Stimulated activated CD8-positive, alpha-beta memory T cell treated with anti-CD3 and anti-CD28 coated beads, Interleukin-15, amount 100 ng/mL, for 1 hour (primary cell): ENCODE measurements around the gene MLPH.

Source experiments
- DNase-seq: peaks from one replicate; pipeline ENCODE4 v3.0.0-alpha.2; 2020; ENCODE audit warnings: low read depth

Gene MLPH, protein sequence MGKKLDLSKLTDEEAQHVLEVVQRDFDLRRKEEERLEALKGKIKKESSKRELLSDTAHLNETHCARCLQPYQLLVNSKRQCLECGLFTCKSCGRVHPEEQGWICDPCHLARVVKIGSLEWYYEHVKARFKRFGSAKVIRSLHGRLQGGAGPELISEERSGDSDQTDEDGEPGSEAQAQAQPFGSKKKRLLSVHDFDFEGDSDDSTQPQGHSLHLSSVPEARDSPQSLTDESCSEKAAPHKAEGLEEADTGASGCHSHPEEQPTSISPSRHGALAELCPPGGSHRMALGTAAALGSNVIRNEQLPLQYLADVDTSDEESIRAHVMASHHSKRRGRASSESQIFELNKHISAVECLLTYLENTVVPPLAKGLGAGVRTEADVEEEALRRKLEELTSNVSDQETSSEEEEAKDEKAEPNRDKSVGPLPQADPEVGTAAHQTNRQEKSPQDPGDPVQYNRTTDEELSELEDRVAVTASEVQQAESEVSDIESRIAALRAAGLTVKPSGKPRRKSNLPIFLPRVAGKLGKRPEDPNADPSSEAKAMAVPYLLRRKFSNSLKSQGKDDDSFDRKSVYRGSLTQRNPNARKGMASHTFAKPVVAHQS

GRCh38 chr2:237486819-237487448 lies at the start of gene MLPH:
Gene MLPH (plus strand): TSS chr2:237487251. CDS start chr2:237493427, 6,176 bp downstream.
- DNase-seq: no peak

DNA sequence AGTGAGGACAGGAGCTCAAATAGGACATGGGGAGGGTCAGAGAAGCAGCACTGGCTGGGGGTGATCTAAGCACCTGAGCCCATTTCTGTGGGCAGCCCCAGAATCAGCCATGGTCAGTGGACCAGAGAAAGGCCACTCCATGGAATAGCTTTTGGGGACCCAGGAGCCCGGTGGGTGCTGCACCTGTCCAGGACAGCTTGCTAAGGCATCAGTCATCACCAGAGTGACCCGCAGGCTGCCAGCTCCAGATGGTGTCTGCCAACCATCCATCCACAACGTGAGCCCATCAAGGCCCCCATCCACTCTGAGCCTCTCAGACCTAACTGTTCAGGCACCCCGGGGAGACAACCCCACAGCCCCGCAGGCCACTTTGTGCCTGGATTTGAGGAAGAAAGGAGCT lies 49.5 kb upstream of the MLPH start:
- no peak for DNase-seq

DNA sequence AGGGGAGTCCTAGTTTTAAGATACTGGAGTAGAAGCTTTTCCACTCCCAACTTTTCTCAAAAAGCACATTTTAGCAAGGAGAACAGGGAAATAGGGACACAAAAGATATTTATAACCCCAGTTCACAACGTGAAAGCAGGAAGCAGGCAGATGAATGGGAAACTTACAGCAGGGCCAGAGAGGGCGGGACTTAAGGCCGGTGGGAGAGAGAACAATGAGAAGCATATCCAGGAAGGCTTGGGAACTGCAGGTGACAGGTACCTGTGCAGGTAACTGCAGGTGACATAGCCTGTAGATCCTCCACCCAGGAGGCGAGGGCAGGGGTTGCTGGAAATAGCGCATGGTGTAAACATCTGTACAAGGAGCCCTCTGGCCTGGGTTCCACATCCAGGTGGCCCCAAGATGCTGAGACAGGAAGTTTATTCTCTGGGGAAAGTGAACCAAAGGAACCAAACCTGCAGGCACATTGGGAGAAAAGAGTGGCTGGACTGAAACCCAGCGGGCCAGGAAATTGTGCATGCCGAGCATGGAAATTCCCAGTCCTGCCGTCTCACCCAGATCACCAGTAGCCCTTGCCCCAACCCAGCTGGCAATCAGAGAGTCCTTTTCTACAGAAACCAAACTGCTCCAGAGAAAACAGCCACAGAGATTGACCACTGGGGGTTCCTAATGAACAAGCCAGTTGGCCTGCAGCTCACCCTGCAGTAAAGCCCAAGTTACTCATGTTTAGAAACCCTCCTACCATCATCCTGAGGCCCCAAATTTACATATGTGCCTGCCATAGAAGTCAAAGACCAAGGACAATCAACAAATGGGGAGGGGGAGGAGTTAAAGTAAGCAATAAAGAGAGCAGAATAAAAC lies 48.7 kb upstream of the MLPH start:
- DNase-seq: no peak

DNA sequence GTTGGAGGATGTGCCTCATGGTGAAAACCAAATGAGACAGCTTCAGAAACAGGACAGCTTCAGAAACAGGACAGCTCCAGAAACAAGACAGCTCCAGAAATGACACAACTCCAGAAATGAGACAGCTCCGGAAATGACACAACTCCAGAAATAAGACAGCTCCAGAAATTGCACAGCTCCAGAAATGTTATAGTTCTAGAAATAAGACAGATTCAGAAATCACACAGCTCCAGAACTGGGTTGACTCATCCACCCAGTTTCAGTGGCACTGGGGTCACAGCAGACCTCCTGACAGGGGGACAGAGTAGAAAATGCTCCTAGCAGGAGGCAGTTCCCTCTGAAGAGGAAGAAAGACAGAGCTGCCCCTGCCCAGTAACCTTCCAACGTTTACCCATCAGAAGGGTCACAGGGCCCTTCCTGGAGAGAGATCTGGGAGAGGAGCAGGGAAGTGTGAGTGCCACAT lies 46.2 kb upstream of the MLPH start:
- DNase-seq: no peak

GRCh38 chr2:237441605-237442274 lies 45.3 kb upstream of the MLPH start:
- no peak for DNase-seq

GRCh38 chr2:237444071-237444470 lies 43.0 kb upstream of the MLPH start:
- DNase-seq: no peak

- DNase-seq: no peak
Measured at GRCh38 chr2:237445611-237446337, 41.3 kb upstream of the MLPH start.

- DNase-seq: no peak
Measured at GRCh38 chr2:237446338-237446665, 40.7 kb upstream of the MLPH start.

- DNase-seq: no peak
Measured at GRCh38 chr2:237447496-237447895, 39.6 kb upstream of the MLPH start.

DNA sequence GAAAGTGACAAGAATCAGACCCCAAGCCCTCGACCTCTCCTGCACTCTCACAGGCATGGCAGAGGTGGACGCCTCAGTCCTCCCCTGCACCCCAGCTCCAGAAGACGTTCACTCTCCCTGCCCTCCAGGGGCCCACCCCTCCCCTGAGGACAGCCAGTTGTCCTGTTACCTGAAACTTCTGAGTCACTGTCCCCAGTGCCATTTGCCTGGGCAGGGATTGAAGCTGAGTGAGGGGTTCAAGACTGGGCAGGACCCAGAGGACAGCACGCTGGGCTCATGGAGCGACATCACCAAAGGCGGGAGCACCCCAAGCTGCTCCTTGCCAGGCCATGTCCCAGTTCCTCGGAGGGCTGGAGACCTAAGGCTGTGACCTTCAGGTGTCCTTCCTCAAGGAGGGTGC lies 38.9 kb upstream of the MLPH start:
- DNase-seq: no peak

- DNase-seq: no peak
Measured at GRCh38 chr2:237448626-237449025, 38.4 kb upstream of the MLPH start.

DNA sequence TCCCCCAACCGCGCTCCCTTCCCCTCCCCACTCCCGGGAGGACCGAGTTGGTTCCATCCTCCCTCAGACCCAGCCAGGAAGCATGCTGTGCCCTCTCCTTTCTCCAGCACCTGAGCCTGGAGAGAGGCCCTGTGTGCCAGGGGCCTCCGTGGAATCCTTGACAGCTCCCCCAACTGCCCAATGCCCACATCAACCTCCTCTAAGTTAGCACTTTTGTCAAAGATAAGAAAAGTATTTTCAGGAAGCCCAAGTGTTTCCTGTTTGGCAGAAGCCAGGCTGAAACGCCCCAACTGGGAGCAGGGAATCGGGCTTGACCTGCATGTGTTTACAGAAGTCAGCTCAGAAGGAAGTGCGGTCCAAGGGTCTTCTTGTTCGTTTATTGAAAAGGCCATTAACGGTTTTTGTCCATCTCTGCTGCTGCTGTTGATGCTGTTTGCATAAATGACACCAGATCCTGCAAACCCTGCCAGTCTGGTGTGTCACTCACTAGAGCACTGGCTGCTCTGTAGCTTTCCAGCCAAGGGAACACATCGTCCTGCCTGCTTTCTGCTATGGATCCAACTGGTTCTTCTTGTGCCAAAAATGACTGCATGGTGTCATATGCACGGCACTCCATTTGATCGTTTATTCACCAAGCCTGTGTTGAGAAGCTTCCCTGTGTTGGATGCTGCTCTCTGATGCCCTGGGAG lies 37.7 kb upstream of the MLPH start:
- DNase-seq: no peak

DNA sequence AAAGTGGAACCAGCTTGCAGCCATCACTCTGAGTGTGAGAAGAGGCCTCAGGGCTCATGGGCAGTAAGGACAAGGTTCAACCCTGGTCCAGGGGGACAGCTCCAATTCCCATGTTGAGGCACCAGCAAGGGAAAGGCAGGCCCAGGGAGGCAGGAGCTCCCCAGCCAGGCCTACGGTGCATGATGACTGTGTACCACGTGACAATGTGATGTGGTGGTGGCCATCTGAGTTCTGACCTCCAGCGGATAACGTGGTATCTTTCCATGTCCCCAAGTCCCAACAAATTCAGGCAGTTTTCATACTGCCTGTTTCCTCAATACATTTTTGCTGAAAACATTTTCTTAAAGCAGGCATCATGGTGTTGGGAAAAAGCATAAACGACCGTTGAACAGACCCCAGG lies 36.9 kb upstream of the MLPH start:
- no peak for DNase-seq

DNA sequence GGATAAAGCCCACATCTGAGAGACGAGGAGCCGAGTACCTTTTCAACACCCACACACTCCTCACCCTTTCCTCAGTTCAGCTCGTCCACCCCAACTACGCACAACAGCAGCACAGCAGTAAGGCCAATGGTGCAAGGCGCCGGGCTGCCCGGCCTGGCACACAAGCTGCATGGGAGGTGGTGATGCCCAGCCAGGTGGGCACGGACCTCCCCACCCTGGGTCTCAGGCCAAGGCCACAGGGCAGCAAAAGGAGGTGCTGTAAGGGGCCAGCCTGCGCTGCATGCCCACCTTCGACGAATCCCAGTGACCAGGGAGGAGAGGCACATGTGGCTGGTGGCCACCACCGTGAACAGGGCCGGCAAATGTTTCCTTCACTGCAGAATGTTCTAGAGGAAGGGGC lies 36.5 kb upstream of the MLPH start:
- DNase-seq: no peak

GRCh38 chr2:237451643-237452469 lies 35.2 kb upstream of the MLPH start:
- DNase-seq: no peak

- no peak for DNase-seq
Measured at GRCh38 chr2:237452861-237453260, 34.2 kb upstream of the MLPH start.

DNA sequence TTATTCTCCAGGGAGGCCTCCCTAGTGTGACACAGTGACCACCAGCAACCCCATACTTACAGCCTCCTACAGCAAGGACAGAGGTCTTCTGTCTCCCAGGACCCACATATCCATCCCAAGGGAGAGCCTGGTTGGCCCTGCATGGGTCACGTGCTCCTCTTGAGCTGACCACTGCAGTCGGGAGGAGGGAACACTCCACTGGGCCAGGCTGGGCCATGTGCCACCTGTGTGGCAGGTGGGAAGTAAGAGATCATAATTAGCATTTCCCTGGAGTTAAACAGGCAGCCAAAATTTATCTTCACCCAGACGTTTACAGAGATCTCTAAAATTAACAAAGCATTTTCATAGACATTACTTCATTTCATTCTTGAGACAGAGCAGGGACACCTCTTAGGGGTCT lies 33.4 kb upstream of the MLPH start:
- DNase-seq: no peak

DNA sequence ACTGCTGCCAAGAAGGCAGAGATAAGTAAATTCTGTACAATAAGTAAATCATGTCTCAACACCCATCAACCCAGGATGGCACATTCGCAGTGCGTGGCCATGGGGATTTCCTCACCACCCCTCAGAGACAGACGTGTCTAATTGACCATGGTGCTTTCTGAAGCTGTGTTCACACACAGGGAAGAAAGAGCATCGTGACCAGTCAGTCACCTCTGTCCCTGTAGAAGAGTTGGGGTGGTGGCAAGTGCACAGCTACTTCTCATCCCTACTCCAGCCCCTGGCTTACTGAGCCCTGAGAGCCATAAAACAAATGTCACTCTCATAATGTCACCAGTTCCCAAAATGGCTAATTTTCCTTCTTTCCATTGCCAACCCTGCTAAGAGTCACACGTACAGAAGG lies 31.3 kb upstream of the MLPH start:
- DNase-seq: no peak

- no peak for DNase-seq
Measured at GRCh38 chr2:237456200-237456843, 30.7 kb upstream of the MLPH start.
